ENCODE measurements around the gene BCORL1. TPM values are rescaled to one million over a fixed set of nuclear protein-coding genes. Genes with fewer than 3 reads are reported as not detected.

The BCORL1 gene
- total and polyA plus RNA-seq, 2 of the 4 experiments (the other 2 are of a cell fraction), result 0.54 to 1.6 TPM

- no peaks in the 10 kb centered on the region for H4K20me1 ChIP-seq (ENCODE audit: insufficient read depth, low read length)
- H3K4me2 ChIP-seq (ENCODE audit: low read depth, low read length), result peak overlapping the region; percentile 30
- H3K14ac ChIP-seq (replicated peaks; ENCODE audit: low read depth, low read length), result no peak overlapping the region
- no TSS peak for BruUV-seq (replicated peaks)
- no peak overlapping the region for H4K8ac ChIP-seq (ENCODE audit: low read depth in 2 of 2, low read length in 2 of 2)
- H3K4me1 ChIP-seq (ENCODE audit: control insufficient read depth, insufficient read depth, low read length), result peaks cover 6% of the 10 kb centered on the region; the same call in 1 of the 2 replicates
- peaks cover 4% of the 10 kb centered on the region; the same call in 1 of the 2 replicates for H3K27me3 ChIP-seq (ENCODE audit: control insufficient read depth, insufficient read depth, low read length)
- intact Hi-C loops (cut with micrococcal nuclease) (no loop called here), dilution Hi-C loops (cut with HindIII; ENCODE audit: low sequenced_read_pairs, unreplicated experiment) (no loop called here), in situ Hi-C loops (cut with MboI; ENCODE audit: low sequenced_read_pairs) (no loop called here)
- no peaks in the 10 kb centered on the region for H3K9me3 ChIP-seq (ENCODE audit: control insufficient read depth, insufficient read depth, low read length)
- no peak overlapping the region for H4K5ac ChIP-seq (ENCODE audit: low read depth, low read length)
- 33% methylated on average over 1 of the region's 13 CpGs; no CpG with 5 or more reads in 1 of the 2 experiments for WGBS, 2 experiments (ENCODE audit: extremely low coverage in 2 of 2, insufficient read length in 1 of 2)
- peak overlapping the region; percentile 61 for H2AFZ ChIP-seq (replicated peaks; ENCODE audit: low read length, poor library complexity)
- no peak overlapping the region for H3K4ac ChIP-seq (ENCODE audit: low read depth, low read length)
- H2BK120ac ChIP-seq (ENCODE audit: low read depth, low read length), result no peak overlapping the region
- H3K27ac ChIP-seq (ENCODE audit: insufficient read depth, low read length), result no peak overlapping the region
- TF ChIP-seq BHLHE40 (IDR thresholded peaks at IDR 0.05; ENCODE audit: low read depth, low read length) (peak; percentile 48; the same call in 1 of the 2 replicates), CEBPB (IDR thresholded peaks at IDR 0.05; ENCODE audit: low read depth, low read length) (no peak)
- ChIA-PET CTCF (no interaction called here), POLR2A (ENCODE audit: unreplicated experiment) (no interaction called here)
- H3K4me3 ChIP-seq (ENCODE audit: insufficient read depth, low read depth, low read length), result no peak overlapping the region
- no peaks in the 10 kb centered on the region for H3K79me1 ChIP-seq (ENCODE audit: low read depth in 1 of 2, low read length in 2 of 2)
- no peak overlapping the region for H3K56ac ChIP-seq (ENCODE audit: extremely low read depth, insufficient read depth, low read length)
- peak; percentile 24 for DNase-seq
- no peak overlapping the region for H2BK5ac ChIP-seq (ENCODE audit: low read depth, low read length, poor library complexity, severe bottlenecking)
- H3K36me3 ChIP-seq (ENCODE audit: control insufficient read depth, insufficient read depth, low read length), result no peaks in the 10 kb centered on the region
- H2BK15ac ChIP-seq (ENCODE audit: low read depth, low read length), result no peak overlapping the region
- H3K23ac ChIP-seq (ENCODE audit: low read depth, low read length), result no peak overlapping the region
- H2BK20ac ChIP-seq (ENCODE audit: low read depth, low read length), result no peak overlapping the region
- no peak overlapping the region for H4K91ac ChIP-seq (ENCODE audit: insufficient read depth, low read depth, low read length)
- H2AK5ac ChIP-seq (ENCODE audit: low read depth, low read length), result no peak overlapping the region
- no peak overlapping the region for H2AK9ac ChIP-seq (replicated peaks; ENCODE audit: low read depth, low read length, poor library complexity)
- ATAC-seq (ENCODE audit: low read depth), result no peak; the same call in 1 of the 2 replicates
- H3K9ac ChIP-seq (ENCODE audit: low read depth, low read length), result no peak overlapping the region
- no peaks in the 10 kb centered on the region for H3K9me1 ChIP-seq (ENCODE audit: insufficient read depth, low read length)
- H3K18ac ChIP-seq (ENCODE audit: low read depth, low read length), result no peak overlapping the region
Observed at GRCh38 chrX:129958814-129959492, 23.5 kb upstream of the BCORL1 start.

Measured in IMR-90 (cell line).